Measurements from ENCODE around the gene TMEM119. TPM values are rescaled to one million over a fixed set of nuclear protein-coding genes. Genes with fewer than 3 reads are reported as not detected.
A peak's percentile ranks its signal among the peaks of the same experiment; 100 is the strongest.

TMEM119 gene
- total and polyA plus RNA-seq, 2 of the 13 experiments (the other 11 are each of a cell fraction or from before 2014, with no cell fraction given), result not detected

DNA sequence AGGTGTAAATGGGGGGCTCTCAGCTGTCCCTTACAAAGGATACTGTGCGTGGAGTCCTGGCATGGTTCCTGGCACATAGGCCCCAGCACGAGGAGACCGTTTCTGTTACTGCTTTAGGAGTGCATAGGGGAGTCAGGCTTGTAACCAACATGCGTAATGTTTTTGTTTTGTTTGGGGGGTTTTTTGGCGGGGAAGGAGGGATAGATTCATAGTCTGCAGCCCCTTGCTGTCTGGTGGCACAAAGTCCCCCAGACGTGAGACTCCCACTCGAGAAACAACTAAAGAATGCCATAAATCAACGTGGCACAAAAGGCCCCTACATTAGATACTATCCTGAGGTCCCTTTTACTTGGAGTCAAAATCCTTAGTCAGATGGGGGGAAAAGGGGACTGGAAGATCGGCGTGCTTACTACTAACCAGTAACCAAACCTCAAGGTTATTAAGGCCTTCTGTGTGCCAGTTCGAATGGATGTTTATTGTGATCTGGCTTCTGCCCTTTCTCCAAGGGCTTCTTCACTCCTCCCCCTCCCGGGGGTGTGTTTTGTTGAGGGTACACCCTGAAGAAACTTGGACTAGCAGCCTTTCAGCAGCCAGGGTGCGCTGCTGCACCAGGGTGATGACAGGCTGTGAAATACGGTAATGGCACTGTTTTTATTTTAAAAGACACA is 34.6 kb downstream of the TMEM119 start (continued):
- TF ChIP-seq, protein P1, sequence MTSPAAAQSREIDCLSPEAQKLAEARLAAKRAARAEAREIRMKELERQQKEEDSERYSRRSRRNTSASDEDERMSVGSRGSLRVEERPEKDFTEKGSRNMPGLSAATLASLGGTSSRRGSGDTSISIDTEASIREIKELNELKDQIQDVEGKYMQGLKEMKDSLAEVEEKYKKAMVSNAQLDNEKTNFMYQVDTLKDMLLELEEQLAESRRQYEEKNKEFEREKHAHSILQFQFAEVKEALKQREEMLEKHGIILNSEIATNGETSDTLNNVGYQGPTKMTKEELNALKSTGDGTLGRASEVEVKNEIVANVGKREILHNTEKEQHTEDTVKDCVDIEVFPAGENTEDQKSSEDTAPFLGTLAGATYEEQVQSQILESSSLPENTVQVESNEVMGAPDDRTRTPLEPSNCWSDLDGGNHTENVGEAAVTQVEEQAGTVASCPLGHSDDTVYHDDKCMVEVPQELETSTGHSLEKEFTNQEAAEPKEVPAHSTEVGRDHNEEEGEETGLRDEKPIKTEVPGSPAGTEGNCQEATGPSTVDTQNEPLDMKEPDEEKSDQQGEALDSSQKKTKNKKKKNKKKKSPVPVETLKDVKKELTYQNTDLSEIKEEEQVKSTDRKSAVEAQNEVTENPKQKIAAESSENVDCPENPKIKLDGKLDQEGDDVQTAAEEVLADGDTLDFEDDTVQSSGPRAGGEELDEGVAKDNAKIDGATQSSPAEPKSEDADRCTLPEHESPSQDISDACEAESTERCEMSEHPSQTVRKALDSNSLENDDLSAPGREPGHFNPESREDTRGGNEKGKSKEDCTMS (CRISPR knock-in tag; conservative IDR thresholded peaks at IDR 0.05), result no peak
- TF ChIP-seq ZNF124 (CRISPR knock-in tag; IDR thresholded peaks at IDR 0.05) (no peak), PCBP1 (IDR thresholded peaks at IDR 0.05; ENCODE audit: borderline replicate concordance, low read depth, low read length) (no peak), ZNF776 (CRISPR knock-in tag; IDR thresholded peaks at IDR 0.05) (no peak), ZNF333 (CRISPR knock-in tag; IDR thresholded peaks at IDR 0.05; ENCODE audit: borderline replicate concordance) (no peak), FOXC1 (CRISPR knock-in tag; IDR thresholded peaks at IDR 0.05; ENCODE audit: borderline replicate concordance) (no peak), MIER2 (CRISPR knock-in tag; IDR thresholded peaks at IDR 0.05) (no peak), HOXA9 (CRISPR knock-in tag; IDR thresholded peaks at IDR 0.05; ENCODE audit: borderline replicate concordance) (no peak), NFKBIZ (CRISPR knock-in tag; IDR thresholded peaks at IDR 0.05) (no peak), RARG (CRISPR knock-in tag; IDR thresholded peaks at IDR 0.05; ENCODE audit: low read depth) (no peak), HDAC2 (CRISPR knock-in tag; IDR thresholded peaks at IDR 0.05) (peak; percentile 39), ZNF317 (CRISPR knock-in tag; IDR thresholded peaks at IDR 0.05) (no peak), XBP1 (CRISPR knock-in tag; IDR thresholded peaks at IDR 0.05) (no peak), HHEX (CRISPR knock-in tag; IDR thresholded peaks at IDR 0.05) (no peak), ZNF33B (CRISPR knock-in tag; IDR thresholded peaks at IDR 0.05) (no peak), FOXA1 (IDR thresholded peaks at IDR 0.05) (no peak), FOXA1 (CRISPR knock-in tag; IDR thresholded peaks at IDR 0.05) (0 out of 2 replicates have a peak, but pooled peaks have one; percentile 34), KLF9 (CRISPR knock-in tag; IDR thresholded peaks at IDR 0.05; ENCODE audit: low read depth) (no peak), EHMT2 (IDR thresholded peaks at IDR 0.05; ENCODE audit: borderline replicate concordance, low read depth, low read length) (no peak)
- TF ChIP-seq, protein P2, sequence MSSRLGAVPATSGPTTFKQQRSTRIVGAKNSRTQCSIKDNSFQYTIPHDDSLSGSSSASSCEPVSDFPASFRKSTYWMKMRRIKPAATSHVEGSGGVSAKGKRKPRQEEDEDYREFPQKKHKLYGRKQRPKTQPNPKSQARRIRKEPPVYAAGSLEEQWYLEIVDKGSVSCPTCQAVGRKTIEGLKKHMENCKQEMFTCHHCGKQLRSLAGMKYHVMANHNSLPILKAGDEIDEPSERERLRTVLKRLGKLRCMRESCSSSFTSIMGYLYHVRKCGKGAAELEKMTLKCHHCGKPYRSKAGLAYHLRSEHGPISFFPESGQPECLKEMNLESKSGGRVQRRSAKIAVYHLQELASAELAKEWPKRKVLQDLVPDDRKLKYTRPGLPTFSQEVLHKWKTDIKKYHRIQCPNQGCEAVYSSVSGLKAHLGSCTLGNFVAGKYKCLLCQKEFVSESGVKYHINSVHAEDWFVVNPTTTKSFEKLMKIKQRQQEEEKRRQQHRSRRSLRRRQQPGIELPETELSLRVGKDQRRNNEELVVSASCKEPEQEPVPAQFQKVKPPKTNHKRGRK (CRISPR knock-in tag; IDR thresholded peaks at IDR 0.05), result no peak
- TF ChIP-seq, protein P3, sequence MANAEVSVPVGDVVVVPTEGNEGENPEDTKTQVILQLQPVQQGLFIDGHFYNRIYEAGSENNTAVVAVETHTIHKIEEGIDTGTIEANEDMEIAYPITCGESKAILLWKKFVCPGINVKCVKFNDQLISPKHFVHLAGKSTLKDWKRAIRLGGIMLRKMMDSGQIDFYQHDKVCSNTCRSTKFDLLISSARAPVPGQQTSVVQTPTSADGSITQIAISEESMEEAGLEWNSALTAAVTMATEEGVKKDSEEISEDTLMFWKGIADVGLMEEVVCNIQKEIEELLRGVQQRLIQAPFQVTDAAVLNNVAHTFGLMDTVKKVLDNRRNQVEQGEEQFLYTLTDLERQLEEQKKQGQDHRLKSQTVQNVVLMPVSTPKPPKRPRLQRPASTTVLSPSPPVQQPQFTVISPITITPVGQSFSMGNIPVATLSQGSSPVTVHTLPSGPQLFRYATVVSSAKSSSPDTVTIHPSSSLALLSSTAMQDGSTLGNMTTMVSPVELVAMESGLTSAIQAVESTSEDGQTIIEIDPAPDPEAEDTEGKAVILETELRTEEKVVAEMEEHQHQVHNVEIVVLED (CRISPR knock-in tag; IDR thresholded peaks at IDR 0.05; ENCODE audit: borderline replicate concordance), result no peak
- TF ChIP-seq, protein P4, sequence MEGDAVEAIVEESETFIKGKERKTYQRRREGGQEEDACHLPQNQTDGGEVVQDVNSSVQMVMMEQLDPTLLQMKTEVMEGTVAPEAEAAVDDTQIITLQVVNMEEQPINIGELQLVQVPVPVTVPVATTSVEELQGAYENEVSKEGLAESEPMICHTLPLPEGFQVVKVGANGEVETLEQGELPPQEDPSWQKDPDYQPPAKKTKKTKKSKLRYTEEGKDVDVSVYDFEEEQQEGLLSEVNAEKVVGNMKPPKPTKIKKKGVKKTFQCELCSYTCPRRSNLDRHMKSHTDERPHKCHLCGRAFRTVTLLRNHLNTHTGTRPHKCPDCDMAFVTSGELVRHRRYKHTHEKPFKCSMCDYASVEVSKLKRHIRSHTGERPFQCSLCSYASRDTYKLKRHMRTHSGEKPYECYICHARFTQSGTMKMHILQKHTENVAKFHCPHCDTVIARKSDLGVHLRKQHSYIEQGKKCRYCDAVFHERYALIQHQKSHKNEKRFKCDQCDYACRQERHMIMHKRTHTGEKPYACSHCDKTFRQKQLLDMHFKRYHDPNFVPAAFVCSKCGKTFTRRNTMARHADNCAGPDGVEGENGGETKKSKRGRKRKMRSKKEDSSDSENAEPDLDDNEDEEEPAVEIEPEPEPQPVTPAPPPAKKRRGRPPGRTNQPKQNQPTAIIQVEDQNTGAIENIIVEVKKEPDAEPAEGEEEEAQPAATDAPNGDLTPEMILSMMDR (CRISPR knock-in tag; IDR thresholded peaks at IDR 0.05), result peak; percentile 91
- TF ChIP-seq, protein P5, sequence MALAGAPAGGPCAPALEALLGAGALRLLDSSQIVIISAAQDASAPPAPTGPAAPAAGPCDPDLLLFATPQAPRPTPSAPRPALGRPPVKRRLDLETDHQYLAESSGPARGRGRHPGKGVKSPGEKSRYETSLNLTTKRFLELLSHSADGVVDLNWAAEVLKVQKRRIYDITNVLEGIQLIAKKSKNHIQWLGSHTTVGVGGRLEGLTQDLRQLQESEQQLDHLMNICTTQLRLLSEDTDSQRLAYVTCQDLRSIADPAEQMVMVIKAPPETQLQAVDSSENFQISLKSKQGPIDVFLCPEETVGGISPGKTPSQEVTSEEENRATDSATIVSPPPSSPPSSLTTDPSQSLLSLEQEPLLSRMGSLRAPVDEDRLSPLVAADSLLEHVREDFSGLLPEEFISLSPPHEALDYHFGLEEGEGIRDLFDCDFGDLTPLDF (CRISPR knock-in tag; IDR thresholded peaks at IDR 0.05), result no peak
